Measurements from ENCODE around the gene CHST12.
"Not testable (repeated sequence)": the region's sequence is repeated elsewhere in the genome, so short reads cannot be mapped to it uniquely, and the experiment has no call there.

CHST12 gene

DNA sequence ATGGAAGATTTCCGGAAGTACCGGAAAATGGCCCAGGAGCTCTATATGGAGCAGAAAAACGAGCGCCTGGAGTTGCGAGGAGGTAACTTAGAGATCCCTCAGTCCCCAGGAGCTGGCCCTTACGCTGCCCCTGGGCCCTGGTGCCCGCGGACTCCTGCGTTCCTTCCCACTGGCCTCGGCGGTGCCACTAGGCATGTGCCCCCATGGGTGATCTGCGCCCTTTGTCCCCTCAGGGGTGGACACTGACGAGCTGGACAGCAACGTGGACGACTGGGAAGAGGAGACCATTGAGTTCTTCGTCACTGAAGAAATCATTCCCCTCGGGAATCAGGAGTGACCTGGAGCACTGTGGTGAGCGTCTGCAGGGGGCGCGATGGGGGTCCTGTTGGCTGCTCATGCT is 24.2 kb upstream of the CHST12 start:
- DNase-seq, result no peak

DNA sequence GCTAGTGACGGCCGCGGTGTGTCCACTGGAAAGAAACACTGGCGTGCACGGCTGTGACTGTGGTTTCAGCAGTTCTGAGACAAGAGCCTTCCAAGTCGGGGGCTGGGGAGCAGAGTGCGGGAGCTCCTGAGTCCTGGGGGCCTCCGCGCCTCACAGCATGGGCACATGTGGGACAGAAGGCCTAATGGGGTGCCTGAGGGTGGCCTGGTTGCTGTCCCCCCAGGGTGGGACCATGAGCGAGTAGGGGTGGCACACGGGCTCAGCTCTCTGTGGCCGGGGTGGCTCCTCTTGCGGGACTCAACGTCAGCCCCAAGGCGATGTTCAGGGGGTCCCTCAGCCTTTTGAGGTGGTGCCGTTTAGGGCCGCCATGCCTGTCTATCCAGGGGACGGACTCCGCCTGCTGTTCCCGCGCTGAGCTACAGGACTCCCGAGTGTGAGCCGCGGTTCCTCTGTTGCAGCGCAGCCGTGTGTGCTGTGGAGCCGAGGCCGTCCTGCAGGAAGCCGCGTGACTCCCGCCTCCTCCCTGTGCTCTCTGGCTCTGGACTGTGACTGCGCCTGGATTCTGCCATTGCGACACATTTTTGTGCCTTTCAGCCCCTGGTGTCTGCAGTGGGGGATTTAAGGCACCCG is 23.5 kb upstream of the CHST12 start:
- DNase-seq, result no peak

DNA sequence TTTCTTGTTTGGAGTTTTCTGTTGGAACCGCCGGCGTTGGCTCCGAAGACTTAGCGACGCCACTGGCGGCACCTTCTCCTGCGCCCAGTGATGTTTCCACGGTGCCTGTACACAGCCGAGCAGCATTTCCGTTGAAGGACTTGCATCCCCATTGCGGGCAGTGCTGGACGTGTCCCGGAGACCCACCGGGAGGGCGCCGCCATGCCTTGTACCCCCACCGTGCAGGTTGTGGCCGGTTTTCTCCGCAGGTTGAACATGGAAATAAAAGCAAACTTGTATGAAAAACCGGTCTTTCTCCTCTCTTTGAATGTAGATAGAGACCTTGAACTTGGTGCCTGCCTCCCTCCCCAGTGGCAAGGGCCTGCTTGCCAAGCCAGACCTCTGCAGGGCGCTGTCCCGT is 22.9 kb upstream of the CHST12 start:
- no peak for DNase-seq

DNA sequence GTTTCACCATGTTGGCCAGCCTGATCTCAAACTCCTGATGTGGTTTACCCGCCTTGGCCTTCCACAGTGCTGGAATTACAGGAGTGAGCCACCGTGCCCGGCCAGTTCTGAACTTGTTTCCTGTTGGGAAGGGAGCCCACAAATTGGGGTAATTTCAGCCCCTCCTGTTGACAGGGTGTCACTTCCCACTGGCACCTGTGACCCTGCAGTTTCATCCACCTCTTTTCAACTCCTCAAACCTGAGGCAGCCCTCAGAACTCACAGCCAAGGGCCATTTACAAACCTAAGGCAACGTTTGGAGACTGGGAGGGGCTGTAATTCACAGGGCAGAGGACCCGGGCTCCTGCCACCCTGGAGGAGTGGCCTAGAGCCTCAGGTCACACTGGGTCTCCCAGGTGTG is 22.2 kb upstream of the CHST12 start:
- no peak for DNase-seq

DNA sequence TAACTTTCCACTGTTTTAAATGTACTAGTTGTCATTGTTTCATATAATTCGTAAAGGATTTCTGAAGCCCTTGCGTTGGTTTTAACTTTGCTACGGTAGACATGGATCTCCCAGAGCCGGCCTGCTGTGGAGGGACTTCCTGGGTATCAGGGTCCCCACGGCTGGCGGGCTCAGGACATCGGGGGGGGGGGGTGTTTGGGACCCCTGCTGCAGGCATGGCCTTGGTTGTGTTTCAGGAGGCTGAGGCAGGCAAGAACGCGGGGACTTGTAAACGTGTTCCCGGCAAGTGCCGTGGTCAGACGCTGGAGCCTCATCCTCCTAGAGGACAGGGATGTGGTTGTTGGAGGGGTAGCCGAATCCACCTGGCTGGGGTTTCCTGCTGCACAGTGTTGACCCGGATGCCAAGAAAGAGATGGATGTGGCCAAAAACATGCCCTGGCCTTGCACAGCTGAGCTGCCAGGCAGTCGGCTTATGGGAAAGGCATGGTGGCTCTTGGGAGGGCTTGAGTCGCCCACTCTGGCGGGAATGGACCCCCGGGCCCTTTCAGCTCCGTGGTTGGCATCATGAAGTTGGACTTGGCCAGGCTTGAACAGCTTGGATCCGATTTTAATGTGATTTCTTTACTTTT is 21.4 kb upstream of the CHST12 start:
- no peak for DNase-seq

DNA sequence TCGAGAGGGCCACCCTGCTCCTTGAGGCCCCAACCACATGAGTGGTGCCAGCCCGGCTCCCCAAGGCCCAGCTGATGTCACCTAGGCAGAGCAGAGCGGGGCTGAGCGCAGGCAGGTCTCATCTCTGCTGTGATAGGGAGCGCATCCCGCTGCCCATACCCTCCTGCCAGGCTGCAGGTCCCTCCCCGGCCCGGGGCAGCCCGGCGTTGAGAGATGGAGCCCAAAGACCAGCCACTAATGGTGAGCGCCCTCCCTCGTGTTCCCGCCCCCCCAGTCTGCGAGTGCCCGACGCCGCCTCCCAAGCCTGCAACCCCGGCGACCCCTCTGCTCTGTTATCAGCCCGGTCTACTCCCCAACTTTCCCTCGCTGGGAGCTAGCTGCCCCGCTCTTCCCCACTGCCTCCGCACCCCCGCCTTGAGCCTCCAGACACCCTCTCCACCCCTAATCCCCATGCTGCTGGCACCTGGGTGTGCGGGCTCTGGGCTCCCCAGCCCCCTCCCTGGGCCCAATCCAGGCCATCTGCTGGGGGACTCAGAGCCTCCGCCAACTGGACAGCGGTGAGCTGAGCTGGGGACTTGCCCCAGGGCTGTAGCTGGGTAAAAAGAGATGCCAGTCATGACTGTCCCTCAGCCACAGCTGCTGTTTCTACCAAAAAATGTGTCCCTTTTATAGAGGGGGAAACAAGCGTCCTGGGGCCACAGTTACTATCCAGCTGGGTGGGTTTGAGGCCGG is 19.7 kb upstream of the CHST12 start:
- no peak for DNase-seq

DNA sequence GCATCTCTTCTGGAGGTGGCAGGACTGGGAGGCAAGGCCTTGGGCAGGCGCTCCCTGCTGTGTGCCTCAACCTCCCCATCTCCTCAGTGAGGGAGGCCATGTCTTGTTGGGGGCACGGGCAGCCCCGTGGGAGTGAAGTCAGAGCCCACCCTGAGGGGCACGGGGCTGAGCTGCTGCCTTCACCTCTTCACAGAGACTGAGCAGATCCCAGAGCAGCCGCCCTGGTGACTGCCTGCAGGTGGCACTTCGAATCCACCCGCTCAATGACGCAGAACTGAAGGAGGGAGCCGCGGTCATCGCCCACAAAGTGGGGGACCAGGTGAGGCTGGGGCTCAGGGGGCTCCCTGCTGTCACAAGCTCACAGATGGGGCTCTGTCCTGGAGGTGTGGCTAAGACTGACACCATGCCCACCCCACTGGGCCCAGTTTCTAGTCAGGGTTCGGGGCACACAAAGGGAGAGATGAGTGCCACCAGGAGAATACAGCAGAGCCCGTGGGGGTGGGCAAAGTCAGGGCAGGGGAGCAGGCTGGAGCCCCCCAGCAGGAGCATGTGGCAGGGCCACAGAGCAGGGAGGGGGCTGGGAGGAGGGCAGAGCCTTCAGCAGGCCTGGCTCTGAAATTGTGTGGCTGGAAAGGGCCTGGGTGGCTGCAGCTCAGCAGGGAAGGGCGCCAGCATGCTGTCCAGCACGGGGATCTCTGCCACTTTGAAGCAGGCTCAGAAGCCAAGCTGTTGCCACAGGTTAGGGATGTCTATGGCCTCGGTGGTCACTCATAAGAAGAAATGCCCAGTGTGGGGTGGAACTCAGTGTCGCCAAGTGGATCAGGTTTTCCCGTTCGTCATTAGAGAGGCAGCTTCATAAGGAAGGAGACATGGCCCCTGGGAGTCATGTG is 18.8 kb upstream of the CHST12 start:
- no peak for DNase-seq

DNA sequence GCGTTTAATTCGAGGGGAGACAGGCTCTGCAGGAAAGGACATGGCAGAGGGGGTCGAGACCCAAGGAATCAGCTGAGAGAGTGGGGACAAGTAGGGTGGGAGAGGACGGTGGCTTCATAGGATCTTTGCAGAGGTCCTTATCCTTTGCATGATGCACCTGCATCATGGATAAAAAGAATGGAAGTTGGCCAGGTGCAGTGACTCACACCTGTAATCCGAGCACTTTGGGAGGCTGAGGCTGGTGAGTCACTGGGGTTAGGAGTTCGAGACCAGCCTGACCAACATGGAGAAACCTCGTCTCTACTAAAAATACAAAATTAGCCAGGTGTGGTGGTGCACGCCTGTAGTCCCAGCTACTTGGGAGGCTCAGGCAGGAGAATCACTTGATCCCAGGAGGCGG is 17.3 kb upstream of the CHST12 start:
- not testable (repeated sequence) for DNase-seq

DNA sequence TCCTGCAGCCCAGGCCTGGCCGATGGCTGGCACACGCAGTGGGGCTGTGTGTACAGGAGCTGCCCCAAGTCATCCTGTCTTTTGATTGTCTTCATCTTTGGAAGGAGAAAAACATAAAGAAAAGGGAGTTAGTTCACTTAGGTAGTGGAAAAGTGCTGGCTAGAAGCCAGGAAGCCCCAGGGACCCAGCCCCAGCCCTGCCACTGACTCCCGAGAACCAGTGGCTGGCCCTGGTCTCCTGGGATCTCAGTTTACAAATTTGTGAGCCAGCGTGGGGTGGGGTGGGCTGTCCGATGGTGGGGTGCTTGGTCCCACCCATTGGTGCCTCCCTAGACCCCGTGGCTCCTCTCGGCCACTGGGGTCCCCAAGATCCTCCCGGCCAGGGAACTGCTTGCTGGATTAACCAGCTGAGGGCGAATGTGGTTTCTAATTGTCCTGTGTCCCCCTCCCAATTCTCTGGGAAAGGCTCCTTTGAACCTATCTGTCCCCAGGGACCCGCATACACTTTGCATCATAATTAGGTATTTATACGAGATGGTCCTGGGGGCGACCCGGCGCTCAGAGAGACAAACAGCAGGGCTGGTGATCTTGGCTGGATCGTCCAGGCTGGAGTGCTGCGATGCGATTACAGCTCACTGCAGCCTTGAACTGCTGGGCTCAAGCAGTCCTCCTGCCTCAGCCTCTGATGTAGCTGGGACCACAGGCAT is 16.3 kb upstream of the CHST12 start:
- DNase-seq, result no peak

DNA sequence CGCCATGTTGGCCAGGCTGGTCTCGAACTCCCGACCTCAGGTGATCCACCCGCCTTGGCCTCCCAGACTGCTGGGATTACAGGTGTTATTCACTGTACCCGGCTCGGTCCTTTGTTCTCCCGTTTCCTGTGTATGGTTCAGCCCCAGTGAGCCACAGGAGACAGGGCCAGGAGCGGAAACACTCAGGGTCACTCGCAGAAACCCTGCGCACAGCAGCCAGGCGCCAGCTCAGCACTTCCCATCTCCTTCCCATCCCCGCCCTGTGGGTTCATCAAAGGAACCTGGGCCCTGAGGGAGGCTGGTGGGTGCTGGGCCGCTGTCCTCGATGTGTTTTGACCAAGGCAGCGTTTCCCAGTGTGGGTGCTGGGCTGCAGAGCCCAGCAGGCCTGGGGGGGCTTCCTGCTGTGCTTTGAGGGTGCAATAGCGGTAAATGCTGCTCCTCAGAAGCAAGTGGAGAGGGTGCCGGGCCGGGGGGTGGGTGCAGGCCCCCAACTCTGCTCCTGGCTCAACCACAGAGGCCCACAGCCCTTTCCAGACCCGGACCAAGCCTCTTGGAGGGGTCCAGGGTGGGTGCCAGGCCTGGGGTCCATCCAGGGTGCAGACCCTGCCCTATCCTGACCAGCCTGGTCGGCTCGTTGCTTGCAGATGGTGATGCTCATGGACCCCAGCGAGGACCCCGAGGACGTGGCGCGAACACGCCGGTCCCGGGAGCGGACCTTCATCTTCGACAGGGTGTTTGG is 15.3 kb upstream of the CHST12 start:
- no peak for DNase-seq

DNA sequence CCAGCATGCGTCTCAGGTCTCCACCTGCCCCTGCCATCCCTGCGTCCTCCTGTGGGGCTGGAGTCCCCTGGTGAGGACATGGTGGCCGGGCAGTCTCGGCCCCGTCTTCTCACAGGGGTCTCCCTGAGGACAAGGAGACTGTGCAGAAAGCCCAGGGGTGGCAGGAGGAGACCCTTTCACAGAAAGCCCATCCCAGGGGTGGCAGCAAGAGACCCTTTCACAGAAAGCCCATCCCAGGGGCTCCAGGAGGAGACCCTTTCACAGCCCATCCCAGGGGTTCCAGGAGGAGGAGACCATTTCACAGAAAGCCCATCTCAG is 14.8 kb upstream of the CHST12 start:
- DNase-seq, result no peak

DNA sequence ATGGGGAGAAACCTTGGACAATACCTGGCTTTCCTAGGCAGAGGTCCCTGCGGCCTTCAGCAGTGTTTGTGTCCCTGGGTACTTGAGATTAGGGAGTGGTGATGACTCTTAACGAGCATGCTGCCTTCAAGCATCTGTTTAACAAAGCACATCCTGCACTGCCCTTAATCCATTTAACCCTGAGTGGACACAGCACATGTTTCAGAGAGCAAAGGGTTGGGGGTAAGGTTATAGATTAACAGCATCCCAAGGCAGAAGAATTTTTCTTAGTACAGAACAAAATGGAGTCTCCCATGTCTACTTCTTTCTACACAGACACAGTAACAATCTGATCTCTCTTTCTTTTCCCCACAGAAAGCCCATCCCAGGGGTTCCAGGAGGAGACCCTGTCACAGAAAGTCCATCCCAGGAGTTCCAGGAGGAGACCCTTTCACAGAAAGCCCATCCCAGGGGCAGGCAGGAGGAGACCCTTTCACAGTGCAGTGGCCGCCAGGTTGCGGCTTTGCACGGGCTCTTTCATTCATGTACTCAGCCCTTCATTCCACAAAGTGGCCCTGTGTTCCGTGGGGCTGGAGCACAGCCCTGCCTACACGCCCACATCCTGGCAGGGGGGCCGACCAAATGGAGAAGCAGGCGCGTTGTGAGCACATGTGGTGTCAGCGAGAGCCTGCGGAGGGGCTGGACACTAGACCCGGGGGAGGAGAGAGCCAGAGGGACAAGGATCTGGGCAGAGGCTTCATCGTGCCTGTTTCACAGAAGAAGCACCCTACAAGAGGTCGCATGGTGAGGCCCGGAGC is 13.2 kb upstream of the CHST12 start:
- DNase-seq, result not testable (repeated sequence)

DNA sequence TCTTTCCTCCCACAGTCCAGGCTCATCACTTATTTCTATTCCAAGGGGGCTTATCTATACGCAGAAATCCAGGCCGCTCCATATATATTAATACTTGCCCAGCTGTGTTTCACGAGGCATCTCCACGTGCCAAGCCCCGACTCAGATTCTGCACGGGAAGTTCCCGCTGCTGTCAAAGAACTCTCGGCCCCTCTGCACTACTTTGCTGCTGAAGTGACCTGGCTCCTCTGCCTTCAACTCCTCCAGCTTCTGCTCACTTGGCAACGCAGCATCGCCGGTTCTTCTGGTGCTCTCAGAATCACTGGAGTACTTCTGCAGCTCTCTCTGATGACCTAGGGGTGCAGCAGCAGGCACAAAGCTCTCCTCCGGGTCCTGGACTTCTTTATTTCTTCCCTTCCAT is 9.7 kb upstream of the CHST12 start:
- no peak for DNase-seq

DNA sequence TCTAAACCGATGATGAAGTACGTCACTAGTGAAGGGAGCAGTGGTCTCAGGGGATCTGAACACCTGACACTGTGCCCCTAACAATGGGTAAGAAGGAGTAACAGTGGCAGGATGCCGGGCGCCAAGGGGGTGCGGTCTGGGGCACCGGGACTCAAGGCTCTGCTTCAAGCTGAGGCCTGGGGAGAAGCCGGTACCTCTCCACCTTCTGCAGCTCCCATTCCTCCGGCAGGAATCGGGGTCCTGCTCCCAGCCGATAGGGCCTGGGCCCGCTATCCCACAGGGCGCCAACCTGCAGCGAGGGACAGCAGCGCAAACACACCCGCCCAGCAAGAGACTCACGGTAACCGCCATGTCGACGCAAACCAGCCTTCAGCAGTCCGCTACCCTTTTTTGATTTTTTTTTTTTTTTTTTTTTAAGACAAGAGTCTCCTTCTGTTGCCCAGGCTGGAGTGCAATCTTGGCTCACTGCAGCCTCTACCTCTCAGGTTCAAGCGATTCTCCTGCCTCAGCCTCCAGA is 8.8 kb upstream of the CHST12 start:
- DNase-seq, result no peak

DNA sequence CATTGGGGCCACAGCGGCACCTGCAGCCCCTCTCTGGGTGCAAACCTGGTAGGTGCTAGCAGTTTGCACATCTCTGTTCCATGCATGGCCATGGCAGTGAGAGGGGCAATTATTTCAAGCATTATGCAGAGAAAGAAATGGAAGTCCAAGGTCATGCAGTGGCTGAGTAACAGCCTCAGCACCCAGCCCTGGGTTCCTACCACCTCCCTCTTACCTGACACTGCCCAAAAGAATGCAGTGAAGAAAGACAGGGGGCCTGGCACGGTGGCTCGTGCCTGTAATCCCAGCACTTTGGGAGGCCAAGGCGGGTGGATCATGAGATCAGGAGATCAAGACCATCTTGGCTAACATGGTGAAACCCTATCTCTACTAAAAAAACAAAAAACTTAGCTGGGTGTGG is 4.9 kb upstream of the CHST12 start:
- no peak for DNase-seq

DNA sequence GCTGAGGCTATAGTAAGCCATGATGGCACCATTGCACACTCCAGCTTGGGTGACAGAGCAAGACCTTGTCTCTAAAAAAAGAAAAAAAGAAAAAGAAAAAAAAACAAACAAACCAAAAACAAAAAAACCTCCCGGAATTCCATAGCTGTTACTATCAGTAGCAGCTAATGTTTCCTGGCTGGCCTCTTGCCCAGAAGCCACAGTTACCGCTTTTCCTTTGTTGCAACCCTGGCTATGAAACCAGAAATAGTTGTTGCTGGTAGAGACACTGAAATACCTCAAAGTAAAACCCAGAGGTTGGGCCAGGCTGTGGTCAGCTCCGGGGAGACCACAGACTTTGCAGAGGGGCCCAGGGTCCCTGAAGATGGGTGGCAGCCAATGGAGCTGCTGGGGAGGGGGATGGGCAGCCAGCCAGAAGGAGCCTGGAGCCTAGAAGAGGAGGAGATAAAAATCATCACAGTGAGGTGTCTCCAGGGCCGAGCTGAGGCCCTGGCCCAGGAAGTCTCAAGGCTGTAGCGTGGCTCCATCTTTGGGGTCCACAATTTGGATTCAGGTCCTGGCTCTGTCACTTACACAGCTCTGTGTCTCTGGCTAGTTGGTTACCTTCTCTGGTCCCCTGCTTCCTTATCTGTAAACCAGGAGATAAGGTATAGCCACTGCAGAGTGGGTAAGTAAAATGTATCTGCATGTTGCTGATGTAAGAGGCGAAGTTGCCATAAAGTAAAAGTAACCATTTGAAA is 3.4 kb upstream of the CHST12 start:
- peak; percentile 87 for DNase-seq

DNA sequence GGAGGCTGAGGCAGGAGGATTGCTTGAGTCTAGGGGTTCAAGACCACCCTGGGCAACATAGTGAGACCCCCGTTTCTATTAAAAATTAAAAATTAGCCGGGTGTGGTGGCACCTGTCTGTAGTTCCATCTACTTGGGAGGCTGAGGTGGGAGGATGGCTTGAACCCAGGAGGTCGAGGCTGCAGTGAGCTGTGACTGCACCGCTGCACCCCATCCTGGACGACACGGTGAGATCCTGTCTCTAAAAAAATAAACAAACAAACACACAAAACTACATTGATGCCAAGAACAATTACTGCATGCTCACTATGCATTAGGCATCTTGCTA is 761 bp upstream of the CHST12 start:
- DNase-seq, result no peak

DNA sequence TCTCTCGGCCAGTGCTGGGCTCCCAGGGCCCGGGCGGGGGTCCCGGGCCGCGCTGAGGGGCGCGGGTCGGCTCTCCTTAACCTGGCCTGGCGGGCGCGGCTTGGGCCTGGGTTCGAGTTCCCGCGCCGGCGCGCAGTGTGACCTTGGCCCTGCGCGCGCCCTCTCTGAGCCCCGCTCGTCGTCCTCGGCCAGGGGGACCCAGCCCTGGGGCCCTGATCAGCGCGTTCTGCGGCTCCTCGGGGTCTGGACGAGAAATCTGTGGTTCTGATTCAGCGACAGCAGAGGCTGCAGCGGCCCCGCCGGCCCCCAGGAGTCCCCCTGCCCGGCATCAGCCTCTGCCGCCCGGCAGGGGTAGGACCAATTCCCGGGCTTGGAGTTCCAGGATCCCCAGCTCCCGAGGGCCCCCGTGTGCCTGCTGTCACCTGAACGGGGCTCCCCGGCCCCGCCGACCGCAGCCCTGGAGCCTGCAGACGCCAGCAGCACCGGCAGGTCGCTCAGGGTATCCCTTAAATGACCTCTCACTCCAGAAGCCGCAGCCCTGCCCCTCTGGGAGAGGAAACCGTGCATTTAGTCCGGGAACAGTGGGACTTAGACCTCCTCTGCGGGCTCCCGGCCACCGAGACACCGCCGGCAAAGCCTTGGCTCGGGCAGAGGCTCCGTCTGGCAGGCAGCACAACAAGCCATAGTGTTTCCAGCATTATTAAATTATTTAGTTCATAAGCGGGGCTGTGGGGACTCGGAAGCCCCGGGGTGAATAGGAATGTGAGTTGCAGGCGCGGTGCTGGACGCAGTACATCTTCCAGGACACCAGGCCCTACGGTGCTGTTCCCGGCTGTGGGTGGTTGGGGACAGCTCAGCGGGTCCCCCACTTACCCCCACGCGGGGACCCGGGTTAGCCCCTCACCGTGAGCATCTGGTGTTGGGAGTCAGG is 572 bp downstream of the CHST12 start:
- no peak for DNase-seq

DNA sequence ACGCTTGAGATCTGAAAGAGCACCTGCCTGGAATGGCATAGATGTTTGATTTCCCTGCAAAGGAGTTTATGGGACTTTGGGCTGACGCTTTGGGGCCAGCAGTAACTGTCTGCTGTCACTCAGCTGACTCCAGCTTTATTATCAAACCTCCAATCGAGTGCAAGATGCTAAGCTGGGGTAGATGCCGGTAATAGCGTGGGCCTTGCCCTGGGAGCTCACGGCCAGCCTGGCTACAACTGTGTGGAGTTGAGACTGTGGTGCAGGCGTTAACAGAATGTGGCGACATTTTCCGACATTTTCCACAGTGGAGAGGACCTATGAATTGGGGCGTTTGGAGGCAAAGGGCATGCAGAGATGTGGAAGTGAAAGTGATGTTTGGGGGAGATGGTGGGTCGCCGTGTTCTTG is 1.3 kb downstream of the CHST12 start:
- DNase-seq, result peak; percentile 61

Data from hematopoietic multipotent progenitor cell treated with erythropoietin and hydrocortisone succinate and interleukin-3 and kit ligand, for 8 days (in vitro differentiated cells).